Lower leg skin (tissue), 3 donors: ENCODE measurements around the gene OPN3.

Source experiments
- POLR2A ChIP-seq, 2 donors: fragments of 450-650 bp; IDR thresholded peaks; one replicate each; pipeline ENCODE4 v1.6.1; 2016 to 2017; ENCODE audit warnings: antibody characterized with exemption in 2 of 2, mild to moderate bottlenecking in 1 of 2, moderate library complexity in 1 of 2
- TF ChIP-seq, protein P1 (sequence below), 3 donors: fragments of 450-650 bp; IDR thresholded peaks; one replicate each; pipeline ENCODE4 v1.5.1; 2016; ENCODE audit warnings: antibody characterized with exemption in 3 of 3, mild to moderate bottlenecking in 3 of 3, moderate library complexity in 2 of 3

DNA sequence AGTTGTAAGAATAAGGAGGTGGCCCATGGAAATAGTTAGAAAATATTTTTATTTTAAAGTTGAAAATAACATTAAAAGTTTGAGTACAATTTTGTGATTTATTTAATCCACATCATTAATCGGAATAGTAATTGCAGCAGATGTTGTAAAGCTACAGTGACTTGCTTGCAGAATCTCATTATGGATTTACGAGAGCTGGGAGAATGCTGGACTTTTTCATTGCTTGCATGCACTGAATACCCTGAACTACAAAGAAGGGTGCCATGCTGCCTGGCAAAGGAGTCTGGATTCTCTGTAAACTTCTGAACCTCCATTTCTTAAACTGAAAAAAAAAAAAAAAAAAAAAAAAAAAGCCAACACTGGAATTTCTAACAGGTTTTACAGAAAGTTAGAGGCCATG lies 38.4 kb upstream of the OPN3 start:
- TF ChIP-seq, protein P1, sequence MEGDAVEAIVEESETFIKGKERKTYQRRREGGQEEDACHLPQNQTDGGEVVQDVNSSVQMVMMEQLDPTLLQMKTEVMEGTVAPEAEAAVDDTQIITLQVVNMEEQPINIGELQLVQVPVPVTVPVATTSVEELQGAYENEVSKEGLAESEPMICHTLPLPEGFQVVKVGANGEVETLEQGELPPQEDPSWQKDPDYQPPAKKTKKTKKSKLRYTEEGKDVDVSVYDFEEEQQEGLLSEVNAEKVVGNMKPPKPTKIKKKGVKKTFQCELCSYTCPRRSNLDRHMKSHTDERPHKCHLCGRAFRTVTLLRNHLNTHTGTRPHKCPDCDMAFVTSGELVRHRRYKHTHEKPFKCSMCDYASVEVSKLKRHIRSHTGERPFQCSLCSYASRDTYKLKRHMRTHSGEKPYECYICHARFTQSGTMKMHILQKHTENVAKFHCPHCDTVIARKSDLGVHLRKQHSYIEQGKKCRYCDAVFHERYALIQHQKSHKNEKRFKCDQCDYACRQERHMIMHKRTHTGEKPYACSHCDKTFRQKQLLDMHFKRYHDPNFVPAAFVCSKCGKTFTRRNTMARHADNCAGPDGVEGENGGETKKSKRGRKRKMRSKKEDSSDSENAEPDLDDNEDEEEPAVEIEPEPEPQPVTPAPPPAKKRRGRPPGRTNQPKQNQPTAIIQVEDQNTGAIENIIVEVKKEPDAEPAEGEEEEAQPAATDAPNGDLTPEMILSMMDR (IDR thresholded peaks at IDR 0.05), result no peak
- no peak for TF ChIP-seq POLR2A (IDR thresholded peaks at IDR 0.05)
